HL-60/S4 (cell line): Measurements from ENCODE around the gene CMSS1.
"Not testable (repeated sequence)": the region's sequence is repeated elsewhere in the genome, so short reads cannot be mapped to it uniquely, and the experiment has no call there.

Experiments
- in situ Hi-C: fragments of 300-500 bp; cut with MboI; formaldehyde crosslinking; loops from 2 replicates; pipeline ENCODE4 v1.14.3; 2022; ENCODE audit warnings: low sequenced_read_pairs

Gene CMSS1

GRCh38 chr3:100206687-100207086 is 389.0 kb downstream of the CMSS1 start:
- in situ Hi-C loops, result no loop called here

GRCh38 chr3:100207886-100208285 is 390.2 kb downstream of the CMSS1 start:
- in situ Hi-C loops, result no loop called here

- in situ Hi-C loops, result no loop called here
Observed at GRCh38 chr3:100209169-100209568, 391.5 kb downstream of the CMSS1 start.

GRCh38 chr3:100209948-100210771 is 392.5 kb downstream of the CMSS1 start:
- in situ Hi-C loops, result no loop called here

GRCh38 chr3:100210772-100211135 is 393.1 kb downstream of the CMSS1 start:
- in situ Hi-C loops, result no loop called here

- in situ Hi-C loops, result no loop called here
Observed at GRCh38 chr3:100213891-100214573, 396.4 kb downstream of the CMSS1 start.

- in situ Hi-C loops, result no loop called here
Observed at GRCh38 chr3:100214574-100214964, 396.9 kb downstream of the CMSS1 start.

GRCh38 chr3:100216713-100217112 is 399.1 kb downstream of the CMSS1 start:
- in situ Hi-C loops, result no loop called here

- in situ Hi-C loops, result no loop called here
Observed at GRCh38 chr3:100221159-100221558, 403.5 kb downstream of the CMSS1 start.

- in situ Hi-C loops, result no loop called here
Observed at GRCh38 chr3:100225193-100225592, 407.5 kb downstream of the CMSS1 start.

- in situ Hi-C loops, result no loop called here
Observed at GRCh38 chr3:100225883-100226282, 408.2 kb downstream of the CMSS1 start.

- in situ Hi-C loops, result no loop called here
Observed at GRCh38 chr3:100226712-100227429, 409.2 kb downstream of the CMSS1 start.

- in situ Hi-C loops, result no loop called here
Observed at GRCh38 chr3:100227511-100227921, 409.9 kb downstream of the CMSS1 start.

- in situ Hi-C loops, result no loop called here
Observed at GRCh38 chr3:100228247-100228646, 410.6 kb downstream of the CMSS1 start.

- in situ Hi-C loops, result not testable (repeated sequence)
Observed at GRCh38 chr3:100229188-100229587, 411.5 kb downstream of the CMSS1 start.

GRCh38 chr3:100230710-100231109 is 413.0 kb downstream of the CMSS1 start:
- in situ Hi-C loops, result no loop called here
